Left kidney (tissue), 8 donors: ENCODE data around the gene FAM47B. TPM values are rescaled to one million over a fixed set of nuclear protein-coding genes. Genes with fewer than 3 reads are reported as not detected.

Experiments
- DNase-seq: peaks from one replicate; pipeline ENCODE4 v3.0.0-alpha.2; 2013
- long read RNA-seq, 8 donors: transcript quantifications; one replicate each; lab custom pipeline, GENCODE V29; 2026
- polyA plus RNA-seq: library from polyadenylated mRNA; unstranded; fragments of 120-200 nt; gene quantifications from one replicate; pipeline ENCODE4 v1.2.1, GENCODE V29; 2013; ENCODE audit not compliant: insufficient read length

The FAM47B gene
- polyA plus RNA-seq: not detected
- long read RNA-seq, donor 1: 0 reads
- long read RNA-seq, donor 2: 0 reads
- long read RNA-seq, donor 3: 0 reads
- long read RNA-seq, donor 4: 0 reads
- long read RNA-seq, donor 5: 0 reads
- long read RNA-seq, donor 6: 0 reads
- long read RNA-seq, donor 7: 0 reads
- long read RNA-seq, donor 8: 0 reads

GRCh38 chrX:34942496-34942895 lies at the start of gene FAM47B:
Gene FAM47B, plus strand, starts transcription at chrX:34942796. Its CDS starts 36 bp downstream, at chrX:34942832.
- DNase-seq: no peak

GRCh38 chrX:34893741-34894140 lies 48.9 kb upstream of the FAM47B start:
- DNase-seq: no peak

GRCh38 chrX:34900691-34901090 lies 41.9 kb upstream of the FAM47B start:
- DNase-seq: no peak

GRCh38 chrX:34901761-34902160 lies 40.8 kb upstream of the FAM47B start:
- DNase-seq: no peak

GRCh38 chrX:34903316-34903715 lies 39.3 kb upstream of the FAM47B start:
- no peak for DNase-seq

- no peak for DNase-seq
Measured at GRCh38 chrX:34909151-34909550, 33.4 kb upstream of the FAM47B start.

GRCh38 chrX:34915463-34916225 lies 27.0 kb upstream of the FAM47B start:
- no peak for DNase-seq

- no peak for DNase-seq
Measured at GRCh38 chrX:34917146-34917545, 25.4 kb upstream of the FAM47B start.

GRCh38 chrX:34918091-34918736 lies 24.4 kb upstream of the FAM47B start:
- no peak for DNase-seq

GRCh38 chrX:34918856-34919255 lies 23.7 kb upstream of the FAM47B start:
- peak; percentile 15 for DNase-seq

GRCh38 chrX:34927866-34928265 lies 14.7 kb upstream of the FAM47B start:
- DNase-seq: no peak

- no peak for DNase-seq
Measured at GRCh38 chrX:34943235-34943634, 639 bp downstream of the FAM47B start.

GRCh38 chrX:34956916-34957315 lies 14.3 kb downstream of the FAM47B start:
- DNase-seq: no peak

GRCh38 chrX:34961662-34962061 lies 19.1 kb downstream of the FAM47B start:
- DNase-seq: no peak

- no peak for DNase-seq
Measured at GRCh38 chrX:34972206-34972605, 29.6 kb downstream of the FAM47B start.

- no peak for DNase-seq
Measured at GRCh38 chrX:34978171-34978570, 35.6 kb downstream of the FAM47B start.

- no peak for DNase-seq
Measured at GRCh38 chrX:34987646-34988045, 45.0 kb downstream of the FAM47B start.
